ENCODE results near the gene LCA5L. TPM values are rescaled to one million over a fixed set of nuclear protein-coding genes. Genes with fewer than 3 reads are reported as not detected.
A peak's percentile ranks its signal among the peaks of the same experiment; 100 is the strongest.

Gene LCA5L
- total RNA-seq, 4 donors from 2014 or later = 0.72 to 1.2 (median 0.72) TPM; not detected in 1

DNA sequence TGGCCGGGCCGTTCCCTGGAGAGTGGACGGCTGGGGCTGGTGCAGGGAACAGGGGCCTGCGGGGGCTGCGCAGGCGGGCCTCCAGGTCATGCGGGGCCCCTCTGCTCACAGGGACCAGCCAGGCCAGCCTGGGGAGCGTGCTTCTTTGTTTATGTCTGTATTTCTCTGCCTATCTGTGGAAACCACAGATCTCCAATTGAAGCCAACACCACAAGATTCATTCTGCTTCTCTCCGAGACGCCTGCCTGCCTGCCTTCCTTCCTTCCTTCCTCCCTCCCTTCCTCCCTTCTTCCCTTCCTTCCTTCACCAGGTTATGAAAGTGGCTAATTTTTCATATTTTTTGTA, 56.8 kb downstream of the LCA5L start:
- H3K27ac ChIP-seq = no peak overlapping the region
- no peaks in the 10 kb centered on the region for H3K27me3 ChIP-seq
- peak overlapping the region; percentile 51 for H3K4me3 ChIP-seq
- no peak for DNase-seq (ENCODE audit: low spot score in 2 of 2)
- no peaks in the 10 kb centered on the region for H3K9me3 ChIP-seq
- H3K36me3 ChIP-seq = peaks cover 26% of the 10 kb centered on the region
- peaks cover 32% of the 10 kb centered on the region for H3K4me1 ChIP-seq
- WGBS = 3% methylated on average over 7 of the region's 10 CpGs
- TF ChIP-seq EP300 (IDR thresholded peaks at IDR 0.05) (no peak), POLR2AphosphoS5 (IDR thresholded peaks at IDR 0.05) (no peak), POLR2A (IDR thresholded peaks at IDR 0.05) (no peak)
- TF ChIP-seq, protein P1, sequence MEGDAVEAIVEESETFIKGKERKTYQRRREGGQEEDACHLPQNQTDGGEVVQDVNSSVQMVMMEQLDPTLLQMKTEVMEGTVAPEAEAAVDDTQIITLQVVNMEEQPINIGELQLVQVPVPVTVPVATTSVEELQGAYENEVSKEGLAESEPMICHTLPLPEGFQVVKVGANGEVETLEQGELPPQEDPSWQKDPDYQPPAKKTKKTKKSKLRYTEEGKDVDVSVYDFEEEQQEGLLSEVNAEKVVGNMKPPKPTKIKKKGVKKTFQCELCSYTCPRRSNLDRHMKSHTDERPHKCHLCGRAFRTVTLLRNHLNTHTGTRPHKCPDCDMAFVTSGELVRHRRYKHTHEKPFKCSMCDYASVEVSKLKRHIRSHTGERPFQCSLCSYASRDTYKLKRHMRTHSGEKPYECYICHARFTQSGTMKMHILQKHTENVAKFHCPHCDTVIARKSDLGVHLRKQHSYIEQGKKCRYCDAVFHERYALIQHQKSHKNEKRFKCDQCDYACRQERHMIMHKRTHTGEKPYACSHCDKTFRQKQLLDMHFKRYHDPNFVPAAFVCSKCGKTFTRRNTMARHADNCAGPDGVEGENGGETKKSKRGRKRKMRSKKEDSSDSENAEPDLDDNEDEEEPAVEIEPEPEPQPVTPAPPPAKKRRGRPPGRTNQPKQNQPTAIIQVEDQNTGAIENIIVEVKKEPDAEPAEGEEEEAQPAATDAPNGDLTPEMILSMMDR (IDR thresholded peaks at IDR 0.05) = no peak

DNA sequence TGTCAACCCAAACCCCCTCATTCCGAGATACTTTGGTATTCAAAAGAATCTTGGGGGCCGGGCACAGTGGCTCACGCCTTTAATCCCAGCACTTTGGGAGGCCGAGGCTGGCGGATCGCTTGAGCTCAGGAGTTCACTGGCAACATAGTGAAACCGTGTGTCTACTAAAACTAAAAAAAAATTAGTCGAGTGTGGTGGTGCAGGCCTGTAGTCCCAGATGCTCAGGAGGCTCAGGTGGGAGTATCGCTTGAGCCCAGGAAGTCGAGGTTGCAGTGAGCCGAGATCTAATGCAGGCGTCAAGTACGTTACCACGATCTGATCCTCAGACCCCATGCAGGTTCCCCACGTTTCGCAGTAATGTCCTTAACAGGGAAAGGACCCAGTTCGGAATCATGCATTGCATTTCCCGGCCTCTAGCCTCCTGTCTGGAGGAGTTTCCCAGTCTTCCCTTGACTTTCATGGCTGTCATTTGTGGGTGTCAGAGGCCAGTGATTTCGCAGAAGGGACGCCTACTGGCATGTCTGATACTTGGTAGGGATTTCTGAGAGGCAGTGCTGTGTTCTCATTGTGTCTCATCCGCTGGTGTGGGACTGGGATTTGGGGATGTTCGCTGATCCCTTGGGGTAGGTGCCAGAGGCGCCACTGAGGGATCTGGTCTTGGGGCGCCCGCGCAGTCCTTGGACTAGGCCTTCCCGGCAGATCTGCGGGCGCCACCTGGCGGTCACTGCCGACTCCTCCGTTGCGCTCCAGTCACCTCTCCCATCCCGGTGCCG, 57.4 kb downstream of the LCA5L start:
- Histone ChIP-seq H3K4me3 (peak overlapping the region; percentile 51), H3K27ac (peak overlapping the region; percentile 60), H3K27me3 (no peaks in the 10 kb centered on the region), H3K36me3 (peaks cover 21% of the 10 kb centered on the region), H3K9me3 (no peaks in the 10 kb centered on the region), H3K4me1 (peaks cover 32% of the 10 kb centered on the region)
- 22% methylated on average over 20 of the region's 35 CpGs for WGBS
- DNase-seq (ENCODE audit: low spot score in 2 of 2) = peak; percentile 92 to 96
- TF ChIP-seq, protein P1 (IDR thresholded peaks at IDR 0.05) = peak; percentile 82 to 94
- no peak for TF ChIP-seq EP300 (IDR thresholded peaks at IDR 0.05)
- TF ChIP-seq POLR2AphosphoS5 (IDR thresholded peaks at IDR 0.05) = peak in 1 of 3 donors; percentile 20

DNA sequence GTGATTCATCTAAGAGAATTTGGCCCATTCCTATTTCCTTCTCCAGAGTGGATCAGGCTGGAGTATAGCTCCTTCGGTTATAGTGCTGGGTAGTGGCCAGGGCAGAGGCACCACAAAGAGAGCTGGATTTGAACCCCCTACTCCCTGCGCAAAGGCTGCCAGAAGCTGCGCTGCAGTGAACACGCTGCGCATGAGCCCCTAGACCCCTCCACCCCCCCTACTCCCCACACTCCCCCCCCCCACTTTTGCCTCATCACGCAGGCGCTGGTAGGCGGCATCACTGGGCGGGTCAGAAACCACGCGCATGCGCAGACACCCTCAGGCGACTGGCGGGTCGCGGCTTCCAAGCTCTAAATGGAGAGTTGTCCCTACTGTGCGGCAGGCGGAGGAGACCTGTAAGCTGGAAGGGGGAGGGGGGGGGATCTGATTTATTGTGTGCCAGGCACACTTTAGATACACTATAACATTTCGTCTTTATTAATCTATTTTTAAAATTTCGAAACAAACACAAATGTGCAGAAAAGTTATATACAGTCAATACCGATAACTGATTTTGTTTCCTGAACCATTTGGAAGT, 58.0 kb downstream of the LCA5L start:
- Histone ChIP-seq H3K4me3 (peak overlapping the region; percentile 51), H3K9me3 (no peaks in the 10 kb centered on the region), H3K27ac (peak overlapping the region; percentile 60), H3K36me3 (peaks cover 14% of the 10 kb centered on the region), H3K4me1 (peaks cover 32% of the 10 kb centered on the region), H3K27me3 (no peaks in the 10 kb centered on the region)
- WGBS = 1% methylated on average over 17 of the region's 21 CpGs
- TF ChIP-seq POLR2A (IDR thresholded peaks at IDR 0.05) = no peak
- DNase-seq (ENCODE audit: low spot score in 2 of 2) = peak; percentile 95

DNA sequence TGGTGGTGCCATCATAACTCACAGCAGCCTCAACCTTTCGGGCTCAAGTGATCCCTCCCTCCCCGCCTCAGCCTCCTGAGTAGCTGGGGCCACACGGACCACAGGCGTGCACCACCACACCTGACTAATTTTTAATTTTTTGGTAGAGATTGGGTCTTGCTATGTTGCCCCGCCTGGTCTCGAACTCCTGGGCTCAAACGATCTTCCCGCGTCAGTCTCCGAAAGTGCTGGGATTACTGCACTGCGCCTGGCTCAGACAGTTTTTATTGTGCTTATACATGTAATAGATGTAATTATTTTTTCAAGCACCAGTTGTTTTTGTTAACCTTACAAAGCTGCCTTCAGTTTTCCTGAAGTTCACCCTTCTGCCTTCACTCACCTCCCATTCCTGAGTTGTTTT, 58.7 kb downstream of the LCA5L start:
- no peaks in the 10 kb centered on the region for H3K9me3 ChIP-seq
- peaks cover 8% of the 10 kb centered on the region for H3K36me3 ChIP-seq
- TF ChIP-seq EP300 (IDR thresholded peaks at IDR 0.05) = no peak
- TF ChIP-seq, protein P1 (IDR thresholded peaks at IDR 0.05) = no peak
- TF ChIP-seq POLR2A (IDR thresholded peaks at IDR 0.05) = no peak
- no peak for TF ChIP-seq POLR2AphosphoS5 (IDR thresholded peaks at IDR 0.05)
- no peak overlapping the region for H3K4me3 ChIP-seq
- H3K4me1 ChIP-seq = peaks cover 32% of the 10 kb centered on the region
- H3K27ac ChIP-seq = no peak overlapping the region
- no peaks in the 10 kb centered on the region for H3K27me3 ChIP-seq
- DNase-seq (ENCODE audit: low spot score in 2 of 2) = no peak
- 95% methylated on average over 11 of the region's 11 CpGs for WGBS

DNA sequence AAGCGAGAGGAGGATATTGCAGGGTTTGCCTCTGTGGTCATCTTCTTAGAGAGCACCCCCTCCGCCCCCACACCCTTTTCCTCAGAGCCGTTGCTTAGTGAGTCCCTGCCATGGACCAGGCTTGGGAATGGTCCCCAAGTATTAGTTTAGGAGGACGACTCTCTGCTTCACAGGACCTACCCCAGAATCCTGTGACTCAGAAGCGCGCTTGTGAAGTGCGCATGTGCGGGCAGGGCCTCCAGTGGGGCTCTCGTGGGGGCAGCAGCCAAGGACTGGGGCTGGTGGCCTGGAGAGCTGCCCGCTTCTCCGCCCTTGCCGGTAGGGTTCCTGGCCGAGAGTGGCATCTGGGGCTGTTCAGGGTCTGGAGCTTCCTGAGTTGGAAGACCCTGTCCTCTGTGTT, 59.4 kb downstream of the LCA5L start:
- Histone ChIP-seq H3K27me3 (no peaks in the 10 kb centered on the region), H3K9me3 (no peaks in the 10 kb centered on the region), H3K36me3 (peaks cover 3% of the 10 kb centered on the region), H3K4me3 (peak overlapping the region; percentile 34), H3K4me1 (peaks cover 36% of the 10 kb centered on the region), H3K27ac (peak overlapping the region; percentile 34)
- 27% methylated on average over 8 of the region's 13 CpGs for WGBS
- TF ChIP-seq POLR2A (IDR thresholded peaks at IDR 0.05) = no peak
- TF ChIP-seq EP300 (IDR thresholded peaks at IDR 0.05) = no peak
- TF ChIP-seq, protein P1 (IDR thresholded peaks at IDR 0.05) = no peak
- TF ChIP-seq POLR2AphosphoS5 (IDR thresholded peaks at IDR 0.05) = no peak
- DNase-seq (ENCODE audit: low spot score in 2 of 2) = peak in 1 of 2 donors; percentile 70
